ENCODE measurements around the gene SWSAP1. TPM values are rescaled to one million over a fixed set of nuclear protein-coding genes. Genes with fewer than 3 reads are reported as not detected.

The SWSAP1 gene
- total and polyA plus RNA-seq, 9 of the 15 experiments (the other 6 are each of a cell fraction or from before 2014, with no cell fraction given) = 0.18 to 2.8 (median 1.7) TPM

GRCh38 chr19:11347546-11348039 is 26.9 kb upstream of the SWSAP1 start:
- DNase-seq (ENCODE audit: extremely low read depth in 1 of 4, low spot score in 3 of 4) (no peak), FAIRE-seq (no peak), ATAC-seq (no peak)
- intact Hi-C loops (cut with micrococcal nuclease) = no loop called here
- Histone ChIP-seq H3K9ac (ENCODE audit: insufficient read depth in 1 of 2, low read depth in 2 of 2, low read length in 2 of 2) (peak overlapping the region in 1 of 2 experiments; percentile 18; a peak in 1 of 4 replicates), H3K36me3 (ENCODE audit: control insufficient read depth, insufficient read depth, low read length) (no peaks in the 10 kb centered on the region), H3K4me1 (replicated peaks in 1 of 2; ENCODE audit: control insufficient read depth in 2 of 2, insufficient read depth in 2 of 2, low read length in 2 of 2) (peaks cover 26 to 43% of the 10 kb centered on the region in 2 experiments), H3K79me2 (ENCODE audit: control insufficient read depth, insufficient read depth, low read length) (no peaks in the 10 kb centered on the region), H3K4me2 (ENCODE audit: insufficient read depth, low read length) (no peak overlapping the region), H3K9me1 (ENCODE audit: control insufficient read depth, insufficient read depth, low read length) (peaks cover 2% of the 10 kb centered on the region), H2AFZ (ENCODE audit: low read depth, low read length) (no peak overlapping the region), H3K27ac (ENCODE audit: extremely low read depth, low read depth, low read length) (0 out of 3 replicates have a peak overlapping the region, but pooled peaks have one; percentile 32), H4K20me1 (replicated peaks; ENCODE audit: control insufficient read depth, insufficient read depth, low read length) (no peaks in the 10 kb centered on the region), H3K9me3 (replicated peaks; ENCODE audit: control insufficient read depth, insufficient read depth, low read depth, low read length) (peaks cover 3% of the 10 kb centered on the region; the same call in 1 of the 2 replicates), H3K27me3 (ENCODE audit: control insufficient read depth in 2 of 2, insufficient read depth in 2 of 2, low read length in 2 of 2) (no peaks in the 10 kb centered on the region), H3K4me3 (no peak overlapping the region)
- in situ Hi-C loops (cut with MboI) = no loop called here
- WGBS (ENCODE audit: insufficient coverage, low coverage, missing lambda C conversion rate) = 54% methylated on average over 6 of the region's 7 CpGs
- CTCF ChIA-PET (ENCODE audit: low intra/inter-chr PET ratio) = no interaction called here
- POLR2A ChIA-PET = interaction anchor here (0.6 to 2.1 kb wide), 3 partner anchors 14 to 132 kb away, joined by 3 to 13 read pairs (median 5); no protein-coding TSS in a partner anchor
- no TSS peak for BruUV-seq (replicated peaks)
- TF ChIP-seq, protein P1, sequence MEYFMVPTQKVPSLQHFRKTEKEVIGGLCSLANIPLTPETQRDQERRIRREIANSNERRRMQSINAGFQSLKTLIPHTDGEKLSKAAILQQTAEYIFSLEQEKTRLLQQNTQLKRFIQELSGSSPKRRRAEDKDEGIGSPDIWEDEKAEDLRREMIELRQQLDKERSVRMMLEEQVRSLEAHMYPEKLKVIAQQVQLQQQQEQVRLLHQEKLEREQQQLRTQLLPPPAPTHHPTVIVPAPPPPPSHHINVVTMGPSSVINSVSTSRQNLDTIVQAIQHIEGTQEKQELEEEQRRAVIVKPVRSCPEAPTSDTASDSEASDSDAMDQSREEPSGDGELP (CRISPR knock-in tag; IDR thresholded peaks at IDR 0.05; ENCODE audit: borderline replicate concordance) = peak; percentile 21; the same call in 1 of the 2 replicates
- TF ChIP-seq ELF1 (tag; IDR thresholded peaks at IDR 0.05) (no peak), KDM5B (IDR thresholded peaks at IDR 0.05; ENCODE audit: insufficient replicate concordance, low read depth, low read length) (no peak), CHD4 (IDR thresholded peaks at IDR 0.05; ENCODE audit: insufficient read depth, insufficient replicate concordance, low read depth, low read length, poor library complexity, severe bottlenecking) (no peak)
